NCI-H345 (cell line): ENCODE data around the gene ELOA2.
"Not testable (repeated sequence)": the region's sequence is repeated elsewhere in the genome, so short reads cannot be mapped to it uniquely, and the experiment has no call there.

Experiments
- DNase-seq: peaks from one replicate; lab custom pipeline; 2025; lab: John Stamatoyannopoulos, UW

Gene ELOA2

GRCh38 chr18:47022821-47023220 lies 12.6 kb downstream of the ELOA2 start:
- not testable (repeated sequence) for DNase-seq

- not testable (repeated sequence) for DNase-seq
Measured at GRCh38 chr18:47020757-47021156, 14.7 kb downstream of the ELOA2 start.

- not testable (repeated sequence) for DNase-seq
Measured at GRCh38 chr18:47019870-47020269, 15.6 kb downstream of the ELOA2 start.
